Measurements from ENCODE around the gene MGST1.

GRCh38 chr12:16350682-16351081 is 3.2 kb downstream of the MGST1 start:
- TF ChIP-seq EZH2phosphoT487 (IDR thresholded peaks at IDR 0.05; ENCODE audit: insufficient read depth, low read depth) = no peak
- TF ChIP-seq EZH2 (IDR thresholded peaks at IDR 0.05; ENCODE audit: insufficient read depth, poor library complexity, severe bottlenecking) = no peak

Measured in GM23248 (cell line).